Hepatocyte (in vitro differentiated cells): ENCODE data around the gene AVPR2.

Experiments used
- CTCF ChIP-seq: fragments of 200-600 bp; sonication (generic); IDR thresholded peaks from 2 replicates; pipeline ENCODE4 v1.5.1; 2016; ENCODE audit warnings: antibody characterized with exemption, mild to moderate bottlenecking; ENCODE audit not compliant: poor library complexity
- EZH2 ChIP-seq: fragments of 200-600 bp; sonication (generic); IDR thresholded peaks from 2 replicates; pipeline ENCODE4 v1.6.1; 2016; ENCODE audit warnings: antibody characterized with exemption, mild to moderate bottlenecking, borderline replicate concordance

- no peak for TF ChIP-seq EZH2
- no peak for TF ChIP-seq CTCF
Observed at GRCh38 chrX:153931151-153931550, 26.7 kb downstream of the AVPR2 start.
